Loucy (cell line): ENCODE results near the gene PRKAB1.

Experiments
- CTCF ChIP-seq: fragments of 200-600 bp; sonication (generic); conservative IDR thresholded peaks from 2 replicates; pipeline ENCODE4 v1.5.1; 2014; ENCODE audit warnings: mild to moderate bottlenecking, antibody characterized with exemption, low read length
- EZH2phosphoT487 ChIP-seq: fragments of 200-600 bp; IDR thresholded peaks from 2 replicates; pipeline ENCODE4 v1.6.1; 2018; ENCODE audit warnings: antibody characterized with exemption, mild to moderate bottlenecking, moderate library complexity, borderline replicate concordance

GRCh38 chr12:119667577-119668323 lies at the start of gene PRKAB1:
- peak; percentile 82 for TF ChIP-seq CTCF
- TF ChIP-seq EZH2phosphoT487: no peak
